GOT3 (cell line): ENCODE results near the gene ATG4A.

ENCODE experiments used
- DNase-seq: peaks from one replicate; lab custom pipeline; 2025; ENCODE audit warnings: mixed read lengths; lab: John Stamatoyannopoulos, UW

ATG4A gene

GRCh38 chrX:108091264-108091877 lies at the start of gene ATG4A, which contains the start of gene PSMD10:
Gene ATG4A, plus strand, starts transcription at chrX:108091778. Its CDS starts 49 bp downstream, at chrX:108091827.
Gene PSMD10, minus strand, starts transcription at chrX:108091542. Its CDS starts 22 bp downstream, at chrX:108091520.
- DNase-seq, result peak; percentile 70

GRCh38 chrX:108044554-108045256 lies 46.9 kb upstream of the ATG4A start, which contains the start of gene VSIG1:
Gene VSIG1, plus strand, starts transcription at chrX:108045065. Its CDS starts 66 bp downstream, at chrX:108045131.
- DNase-seq, result no peak

GRCh38 chrX:108049649-108050048 lies 41.9 kb upstream of the ATG4A start:
- DNase-seq, result no peak

GRCh38 chrX:108053218-108053617 lies 38.4 kb upstream of the ATG4A start:
- no peak for DNase-seq

GRCh38 chrX:108055546-108055945 lies 36.0 kb upstream of the ATG4A start:
- DNase-seq, result no peak

GRCh38 chrX:108059801-108060200 lies 31.8 kb upstream of the ATG4A start:
- DNase-seq, result no peak

- DNase-seq, result no peak
These were observed 27.6 kb upstream of the ATG4A start for GRCh38 chrX:108064001-108064400.

- no peak for DNase-seq
These were observed 27.0 kb upstream of the ATG4A start for GRCh38 chrX:108064613-108065012.

GRCh38 chrX:108068121-108068520 lies 23.5 kb upstream of the ATG4A start:
- DNase-seq, result no peak

GRCh38 chrX:108070891-108071290 lies 20.7 kb upstream of the ATG4A start:
- no peak for DNase-seq

- DNase-seq, result no peak
These were observed 20.0 kb upstream of the ATG4A start for GRCh38 chrX:108071578-108071977.

GRCh38 chrX:108072746-108073145 lies 18.8 kb upstream of the ATG4A start:
- DNase-seq, result no peak

- no peak for DNase-seq
These were observed 10.5 kb upstream of the ATG4A start for GRCh38 chrX:108081110-108081509.

- DNase-seq, result no peak
These were observed 3.8 kb upstream of the ATG4A start for GRCh38 chrX:108087792-108088191.

- no peak for DNase-seq
These were observed 3.1 kb upstream of the ATG4A start for GRCh38 chrX:108088511-108088910.

- DNase-seq, result no peak
These were observed 901 bp upstream of the ATG4A start for GRCh38 chrX:108090491-108091263.

GRCh38 chrX:108091878-108092291 lies 307 bp downstream of the ATG4A start:
- no peak for DNase-seq

- no peak for DNase-seq
These were observed 5.8 kb downstream of the ATG4A start for GRCh38 chrX:108097380-108097779.

GRCh38 chrX:108105473-108105872 lies 13.9 kb downstream of the ATG4A start:
- DNase-seq, result no peak

- no peak for DNase-seq
These were observed 23.0 kb downstream of the ATG4A start for GRCh38 chrX:108114541-108114940.

- DNase-seq, result no peak
These were observed 26.4 kb downstream of the ATG4A start for GRCh38 chrX:108117988-108118387.

- DNase-seq, result no peak
These were observed 29.7 kb downstream of the ATG4A start for GRCh38 chrX:108121291-108121690.

GRCh38 chrX:108122748-108123147 lies 31.2 kb downstream of the ATG4A start:
- no peak for DNase-seq
